GM19099 (cell line): ENCODE data around the gene RNF115.

ENCODE experiments used
- POLR2A ChIP-seq: IDR thresholded peaks from 3 replicates; pipeline ENCODE4 v1.6.1; 2011; ENCODE audit warnings: low read depth; ENCODE audit not compliant: insufficient read length; ENCODE audit errors: extremely low read depth

RNF115 gene

GRCh38 chr1:145823565-145824498 is at the start of gene RNF115, which contains the start of gene POLR3C:
RNF115 (minus strand) TSS chr1:145824095; CDS start chr1:145823873, 222 bp downstream.
POLR3C (plus strand) TSS chr1:145824200; CDS start chr1:145825777, 1,577 bp downstream.
- peak; percentile 80 for TF ChIP-seq POLR2A

GRCh38 chr1:145871994-145872924 is 48.4 kb upstream of the RNF115 start:
- TF ChIP-seq POLR2A: no peak

- no peak for TF ChIP-seq POLR2A
These were observed 44.3 kb upstream of the RNF115 start for GRCh38 chr1:145868232-145868631.

GRCh38 chr1:145863282-145864018 is 39.6 kb upstream of the RNF115 start:
- no peak for TF ChIP-seq POLR2A

- TF ChIP-seq POLR2A: peak; percentile 57
These were observed 35.7 kb upstream of the RNF115 start for GRCh38 chr1:145859491-145860023.

- peak; percentile 56 for TF ChIP-seq POLR2A
These were observed 35.1 kb upstream of the RNF115 start, which contains the start of gene PIAS3 for GRCh38 chr1:145858901-145859490. PIAS3 (minus strand) TSS chr1:145859081; CDS start chr1:145858990, 91 bp downstream.

GRCh38 chr1:145858238-145858900 is 34.5 kb upstream of the RNF115 start:
- no peak for TF ChIP-seq POLR2A

- TF ChIP-seq POLR2A: no peak
These were observed 33.3 kb upstream of the RNF115 start for GRCh38 chr1:145857170-145857569.

GRCh38 chr1:145855426-145855948 is 31.6 kb upstream of the RNF115 start:
- TF ChIP-seq POLR2A: no peak

GRCh38 chr1:145849356-145850160 is 25.7 kb upstream of the RNF115 start:
- no peak for TF ChIP-seq POLR2A

GRCh38 chr1:145847827-145848226 is 23.9 kb upstream of the RNF115 start:
- no peak for TF ChIP-seq POLR2A

GRCh38 chr1:145846201-145846612 is 22.3 kb upstream of the RNF115 start:
- no peak for TF ChIP-seq POLR2A
